ENCODE measurements around the gene CUTA.

The CUTA gene

GRCh38 chr6:33420491-33421343 is 2.8 kb upstream of the CUTA start:
- no peak for DNase-seq (ENCODE audit: low spot score)

- DNase-seq (ENCODE audit: low spot score), result peak; percentile 42
These were observed 1.9 kb upstream of the CUTA start, which contains the start of gene SYNGAP1 for GRCh38 chr6:33419580-33420490. TSS of gene SYNGAP1 (plus strand) at chr6:33420065. CDS start at chr6:33420265, 200 bp downstream.

GRCh38 chr6:33418690-33419291 is 884 bp upstream of the CUTA start:
- DNase-seq (ENCODE audit: low spot score), result peak; percentile 44

GRCh38 chr6:33417128-33417902 is 592 bp downstream of the CUTA start:
- no peak for DNase-seq (ENCODE audit: low spot score)

- DNase-seq (ENCODE audit: low spot score), result no peak
These were observed 1.4 kb downstream of the CUTA start for GRCh38 chr6:33416386-33417127.

- DNase-seq (ENCODE audit: low spot score), result no peak
These were observed 2.1 kb downstream of the CUTA start for GRCh38 chr6:33415831-33416230.

GRCh38 chr6:33414592-33415271 is 3.2 kb downstream of the CUTA start:
- DNase-seq (ENCODE audit: low spot score), result no peak

GRCh38 chr6:33413241-33414120 is 4.4 kb downstream of the CUTA start:
- no peak for DNase-seq (ENCODE audit: low spot score)

- no peak for DNase-seq (ENCODE audit: low spot score)
These were observed 5.5 kb downstream of the CUTA start for GRCh38 chr6:33412140-33413009.

- DNase-seq (ENCODE audit: low spot score), result no peak
These were observed 6.3 kb downstream of the CUTA start for GRCh38 chr6:33411632-33412005.

GRCh38 chr6:33410711-33411631 is 6.9 kb downstream of the CUTA start, which contains the start of gene PHF1:
TSS of gene PHF1 (plus strand) at chr6:33411014. CDS start at chr6:33412264, 1,250 bp downstream.
- DNase-seq (ENCODE audit: low spot score), result no peak

GRCh38 chr6:33410050-33410710 is 7.7 kb downstream of the CUTA start:
- DNase-seq (ENCODE audit: low spot score), result peak; percentile 97

- DNase-seq (ENCODE audit: low spot score), result no peak
These were observed 10.7 kb downstream of the CUTA start for GRCh38 chr6:33407132-33407718.

GRCh38 chr6:33406126-33406525 is 11.8 kb downstream of the CUTA start:
- no peak for DNase-seq (ENCODE audit: low spot score)

- DNase-seq (ENCODE audit: low spot score), result no peak
These were observed 12.4 kb downstream of the CUTA start for GRCh38 chr6:33405386-33405940.

- no peak for DNase-seq (ENCODE audit: low spot score)
These were observed 13.0 kb downstream of the CUTA start for GRCh38 chr6:33404884-33405283.

Measured in CD4-positive, alpha-beta T cell treated with Interleukin-6 at 100 ng/mL for 8 hours (primary cell).